GM19043 (cell line): ENCODE results near the gene PPP1R18.
"Not testable (repeated sequence)": the region's sequence is repeated elsewhere in the genome, so short reads cannot be mapped to it uniquely, and the experiment has no call there.

Experiments used
- ATAC-seq: cut with Tn5 transposase; IDR thresholded peaks from one replicate; pipeline ENCODE4 v1.9.1; 2021; ENCODE audit warnings: low read depth; ENCODE audit not compliant: unreplicated experiment

PPP1R18 gene

DNA sequence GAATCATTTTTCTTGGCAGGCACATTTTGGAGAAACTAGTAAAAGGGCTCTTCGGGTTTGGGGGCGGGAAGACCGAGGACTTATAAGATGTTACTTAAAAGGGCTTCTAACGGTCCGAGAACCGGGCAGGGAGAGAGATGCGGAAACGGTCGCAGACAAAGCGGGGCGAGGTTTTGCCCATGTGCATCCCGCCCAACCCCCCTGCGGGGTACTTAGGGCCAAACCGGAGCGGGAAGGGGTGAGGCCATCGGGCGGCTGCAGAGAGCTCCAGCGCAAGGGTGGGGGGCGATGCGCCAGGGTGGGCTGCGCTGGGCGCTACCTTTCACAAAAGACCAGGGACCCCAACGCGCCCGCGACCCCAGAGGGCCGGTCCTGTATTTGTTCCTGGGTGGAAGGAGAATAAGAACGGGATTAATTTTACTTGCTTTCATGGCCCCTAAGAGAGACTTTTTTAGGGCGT is 34.3 kb upstream of the PPP1R18 start:
- no peak for ATAC-seq

GRCh38 chr6:30719791-30720737 is 33.6 kb upstream of the PPP1R18 start, which contains the start of gene TUBB:
TUBB (plus strand) TSS chr6:30720352; CDS start chr6:30720507, 155 bp downstream.
- peak; percentile 40 for ATAC-seq

DNA sequence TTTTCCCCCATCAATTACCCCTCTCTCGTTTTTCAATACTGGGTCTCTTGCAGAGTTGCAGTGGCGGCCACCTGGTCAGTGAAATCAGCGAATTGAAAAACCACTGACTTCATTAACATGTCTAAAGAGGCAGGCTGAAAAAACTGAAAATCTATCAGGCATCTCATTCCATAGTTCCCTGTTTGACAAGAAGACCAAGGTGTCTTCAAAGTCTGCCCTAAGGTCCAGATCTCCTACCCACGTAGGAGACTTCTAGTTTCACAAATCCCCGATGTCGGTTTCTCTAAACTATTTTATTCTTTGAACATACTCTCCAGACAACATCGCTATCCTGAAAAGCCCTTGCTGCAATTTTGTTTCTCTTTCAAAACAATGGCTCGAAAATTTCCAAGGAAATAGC is 32.9 kb upstream of the PPP1R18 start:
- ATAC-seq, result no peak

- not testable (repeated sequence) for ATAC-seq
Observed at GRCh38 chr6:30717845-30718720, 31.6 kb upstream of the PPP1R18 start.

DNA sequence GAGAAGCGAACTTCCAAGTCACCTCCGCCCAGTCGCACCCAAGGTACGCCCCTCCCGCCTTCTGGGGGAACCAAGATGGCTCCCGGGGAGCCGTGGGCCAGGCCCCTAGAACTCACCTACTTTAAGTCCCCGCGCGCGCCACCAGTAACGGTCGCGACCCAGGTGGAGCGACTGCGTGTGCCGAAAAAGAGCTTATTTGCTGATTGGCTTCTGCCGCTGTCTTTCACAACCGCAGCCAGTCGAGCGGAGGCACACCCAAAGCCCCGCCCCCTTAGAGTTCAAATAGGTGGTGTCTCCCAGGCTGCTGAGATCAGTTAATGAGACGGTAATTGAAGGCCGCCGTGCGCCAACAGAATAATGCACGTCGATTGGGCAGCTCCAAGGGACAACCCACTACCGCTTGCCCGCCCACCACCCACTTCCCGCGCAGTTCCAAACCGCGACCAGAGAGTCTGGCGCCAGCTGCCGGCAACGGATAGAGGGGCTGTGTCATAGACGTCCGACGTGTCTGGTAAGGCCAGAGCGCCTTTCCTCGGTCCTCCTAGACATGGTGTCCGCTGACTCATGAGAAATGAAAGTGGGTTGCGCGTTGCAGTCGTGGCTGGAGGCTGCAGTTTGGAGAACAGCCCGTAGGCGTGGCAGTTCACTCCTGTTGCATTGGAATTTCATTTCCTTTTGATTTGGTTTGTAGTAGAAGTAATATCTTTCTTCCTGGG is 30.8 kb upstream of the PPP1R18 start, which contains the start of gene MDC1:
Gene MDC1 (minus strand): TSS at position 153 of the 716 bp plus-strand sequence. CDS start 2,106 bp downstream, outside the sequence.
- peak; percentile 64 for ATAC-seq

- no peak for ATAC-seq
Observed at GRCh38 chr6:30716879-30717128, 30.4 kb upstream of the PPP1R18 start.

- no peak for ATAC-seq
Observed at GRCh38 chr6:30714263-30714662, 27.8 kb upstream of the PPP1R18 start.

- ATAC-seq, result no peak
Observed at GRCh38 chr6:30712441-30712945, 26.0 kb upstream of the PPP1R18 start.

DNA sequence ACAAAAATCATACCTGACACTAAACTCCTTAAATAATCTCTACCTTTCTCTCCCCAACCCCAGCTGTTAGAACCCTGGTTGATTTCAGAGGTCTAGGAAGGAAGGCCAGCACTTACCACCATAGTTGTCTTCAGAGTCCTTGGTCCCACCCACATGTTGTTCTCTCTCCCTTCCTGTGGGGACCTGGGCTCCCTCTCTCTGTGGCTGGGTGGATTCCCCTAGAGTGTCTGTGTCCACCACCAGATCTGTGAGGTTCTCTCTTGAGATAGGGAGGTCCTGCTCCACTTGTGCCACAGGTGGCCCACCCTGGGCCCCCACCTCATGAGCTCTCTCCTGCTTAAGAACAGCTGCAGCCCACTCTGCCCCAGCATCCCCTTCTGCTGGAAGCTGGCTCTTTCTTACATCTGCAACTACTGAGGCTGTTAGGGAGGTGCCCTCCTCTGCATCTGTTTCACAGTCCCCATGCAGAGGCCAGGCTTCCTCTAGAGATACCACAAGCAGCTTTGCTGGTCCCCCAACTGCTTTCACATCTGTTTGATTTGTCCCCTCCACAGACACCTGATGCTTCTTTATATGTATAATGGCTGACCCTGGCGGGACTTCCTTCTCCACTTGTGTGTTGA is 25.4 kb upstream of the PPP1R18 start:
- ATAC-seq, result no peak

DNA sequence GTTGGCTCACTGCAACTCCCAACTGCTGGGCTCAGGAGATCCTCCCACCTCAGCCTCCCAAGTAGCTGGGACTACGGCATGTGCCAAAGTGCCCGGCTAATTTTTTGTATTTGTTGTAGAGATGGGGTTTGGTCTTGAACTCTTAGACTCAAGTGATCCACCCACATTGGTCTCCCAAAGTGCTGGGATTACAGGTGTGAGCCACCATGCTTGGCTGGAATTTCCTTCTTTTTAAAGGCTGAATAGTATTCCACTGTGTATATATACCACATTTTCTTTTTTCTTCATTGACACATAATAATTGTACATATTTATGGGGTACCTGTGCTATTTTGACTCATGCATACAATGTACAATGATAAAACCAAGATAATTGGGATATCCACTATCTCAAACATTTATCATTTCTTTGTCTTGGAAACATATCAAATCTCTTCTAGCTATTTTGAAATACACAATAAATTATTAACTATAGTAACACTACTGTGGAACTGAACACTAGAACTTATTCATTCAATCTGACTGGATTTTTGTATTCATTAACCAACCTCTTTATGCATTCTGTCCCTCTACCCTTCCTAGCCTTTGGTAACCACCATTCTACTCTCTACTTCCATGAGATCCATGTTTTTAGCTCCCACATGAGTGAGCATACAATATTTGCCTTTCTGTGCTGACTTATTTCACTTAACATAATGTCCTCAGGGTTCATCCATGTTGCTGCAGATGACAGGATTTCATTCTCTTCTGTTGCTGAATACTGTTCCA is 22.8 kb upstream of the PPP1R18 start:
- ATAC-seq, result no peak

- no peak for ATAC-seq
Observed at GRCh38 chr6:30707281-30707850, 20.9 kb upstream of the PPP1R18 start.

- ATAC-seq, result no peak
Observed at GRCh38 chr6:30705620-30706019, 19.2 kb upstream of the PPP1R18 start.

- no peak for ATAC-seq
Observed at GRCh38 chr6:30703821-30704220, 17.4 kb upstream of the PPP1R18 start.

- no peak for ATAC-seq
Observed at GRCh38 chr6:30703011-30703410, 16.6 kb upstream of the PPP1R18 start.

GRCh38 chr6:30700340-30700739 is 13.9 kb upstream of the PPP1R18 start:
- no peak for ATAC-seq

DNA sequence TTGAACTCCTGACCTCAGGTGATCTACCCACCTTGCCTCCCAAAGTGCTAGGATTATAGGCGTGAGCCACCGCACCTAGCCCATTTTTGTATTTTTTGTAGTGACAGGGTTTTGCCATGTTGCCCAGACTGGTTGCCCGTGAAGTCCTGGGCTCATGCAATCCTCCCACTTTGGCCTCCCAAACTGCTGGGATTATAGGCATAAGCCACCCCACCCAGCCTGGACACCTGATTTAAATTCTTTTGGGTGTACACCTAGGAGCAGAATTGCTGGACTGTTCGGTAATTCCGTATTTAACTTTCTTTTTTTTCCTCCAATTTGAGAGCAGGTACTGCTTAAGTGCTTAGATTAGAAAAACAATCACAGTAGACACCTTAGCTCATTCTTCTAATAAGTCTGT is 10.0 kb upstream of the PPP1R18 start:
- ATAC-seq, result no peak

DNA sequence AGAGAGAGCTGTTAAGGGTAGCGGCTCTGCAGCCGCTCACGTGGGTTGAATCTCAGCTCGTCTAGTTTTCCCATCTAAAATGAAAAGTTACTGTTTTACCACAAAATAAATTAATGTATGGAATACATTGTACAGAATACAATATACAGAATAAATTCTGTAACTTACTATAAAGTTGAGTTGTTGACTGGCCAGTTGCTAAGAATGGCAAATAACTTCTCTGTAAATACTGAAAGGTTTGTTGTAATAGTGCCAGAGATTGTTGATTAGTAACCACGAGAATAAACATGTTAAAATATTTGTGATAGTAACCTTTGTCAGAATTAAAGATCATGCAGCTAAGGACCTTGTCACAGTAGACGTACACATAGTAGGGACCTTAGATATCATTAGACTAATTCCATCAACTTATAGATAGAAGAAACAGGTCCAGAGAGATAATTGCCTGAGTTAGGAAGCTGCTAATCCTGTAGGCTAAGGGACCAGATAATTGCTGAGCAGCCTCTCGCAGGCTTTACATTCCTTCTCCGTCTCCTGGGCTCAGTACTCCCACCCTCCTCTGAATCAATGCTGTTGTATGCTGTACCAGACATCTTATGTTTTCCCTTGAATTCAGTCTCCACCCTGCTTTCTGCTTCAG is 4.9 kb upstream of the PPP1R18 start:
- ATAC-seq, result no peak

DNA sequence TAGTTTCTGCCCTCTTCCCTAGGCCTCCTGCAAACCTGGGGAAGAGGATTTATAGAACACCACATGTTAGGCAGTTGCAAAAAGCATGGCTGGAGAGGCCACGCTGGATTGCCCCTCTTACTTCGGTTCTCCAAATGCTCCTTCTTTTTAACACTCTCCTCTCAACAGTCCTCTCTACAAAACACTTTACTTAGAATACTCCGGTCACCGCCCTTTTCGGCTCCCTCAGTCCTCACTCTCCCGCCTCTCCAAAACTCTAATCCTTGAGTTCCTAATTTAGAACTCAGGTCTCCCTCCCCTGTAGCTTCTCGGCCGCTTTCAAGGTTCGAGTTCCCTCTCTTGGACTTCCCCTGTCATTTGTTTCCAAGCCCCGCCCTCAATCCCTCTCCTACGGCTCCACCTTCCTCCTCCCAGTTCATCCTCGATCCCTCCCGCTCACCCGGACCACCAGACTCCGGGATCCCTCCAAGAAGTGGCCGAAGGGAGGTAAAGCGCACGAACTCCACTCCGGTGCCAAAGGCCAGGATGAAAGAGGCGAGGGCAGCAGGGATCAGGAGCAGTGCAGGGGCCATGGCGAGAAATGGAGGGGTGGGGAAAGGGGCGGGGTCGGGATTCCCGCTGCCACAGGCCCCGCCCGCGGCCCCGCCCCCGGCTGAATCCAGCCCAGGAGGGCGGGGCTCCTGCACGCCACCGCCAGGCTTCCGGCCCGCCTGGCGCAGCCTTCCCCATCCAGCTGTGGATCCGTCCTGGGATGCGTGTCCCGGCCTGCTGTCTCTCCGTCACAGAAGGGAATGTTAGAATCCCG is 4.2 kb upstream of the PPP1R18 start, which contains the start of gene NRM:
Gene NRM (minus strand): TSS at position 582 of the 805 bp plus-strand sequence. CDS start 10 bp downstream, at position 572.
- ATAC-seq, result no peak
